ENCODE data around the gene HMCN2. TPM values are rescaled to one million over a fixed set of nuclear protein-coding genes. Genes with fewer than 3 reads are reported as not detected.

The HMCN2 gene
- total and polyA plus RNA-seq, 4 donors: 0.24 to 1.8 (median 0.29) TPM

GRCh38 chr9:130291474-130291873 lies 25.9 kb downstream of the HMCN2 start:
- Histone ChIP-seq H3K4me1 (ENCODE audit: control insufficient read depth in 4 of 4, insufficient read depth in 4 of 4, low read length in 3 of 4) (peaks cover 0 to 3% (median 0%) of the 10 kb centered on the region in 4 donors), H3K36me3 (ENCODE audit: control insufficient read depth in 4 of 4, insufficient read depth in 3 of 4, low read depth in 1 of 4, low read length in 3 of 4) (no peaks in the 10 kb centered on the region), H3K9ac (ENCODE audit: low read depth in 1 of 2, low read length in 2 of 2) (no peak overlapping the region), H3K27me3 (ENCODE audit: control insufficient read depth in 4 of 4, insufficient read depth in 4 of 4, low read length in 3 of 4) (no peaks in the 10 kb centered on the region), H3K9me3 (ENCODE audit: control insufficient read depth in 4 of 4, low read length in 3 of 4) (no peaks in the 10 kb centered on the region), H3K27ac (ENCODE audit: low read depth in 1 of 2, low read length in 2 of 2) (no peak overlapping the region), H3K4me3 (ENCODE audit: low read depth in 1 of 3, low read length in 3 of 3) (no peak overlapping the region)
- DNase-seq (ENCODE audit: low spot score): no peak
- 76% methylated on average over 5 of the region's 5 CpGs for WGBS
- TF ChIP-seq, protein P1, sequence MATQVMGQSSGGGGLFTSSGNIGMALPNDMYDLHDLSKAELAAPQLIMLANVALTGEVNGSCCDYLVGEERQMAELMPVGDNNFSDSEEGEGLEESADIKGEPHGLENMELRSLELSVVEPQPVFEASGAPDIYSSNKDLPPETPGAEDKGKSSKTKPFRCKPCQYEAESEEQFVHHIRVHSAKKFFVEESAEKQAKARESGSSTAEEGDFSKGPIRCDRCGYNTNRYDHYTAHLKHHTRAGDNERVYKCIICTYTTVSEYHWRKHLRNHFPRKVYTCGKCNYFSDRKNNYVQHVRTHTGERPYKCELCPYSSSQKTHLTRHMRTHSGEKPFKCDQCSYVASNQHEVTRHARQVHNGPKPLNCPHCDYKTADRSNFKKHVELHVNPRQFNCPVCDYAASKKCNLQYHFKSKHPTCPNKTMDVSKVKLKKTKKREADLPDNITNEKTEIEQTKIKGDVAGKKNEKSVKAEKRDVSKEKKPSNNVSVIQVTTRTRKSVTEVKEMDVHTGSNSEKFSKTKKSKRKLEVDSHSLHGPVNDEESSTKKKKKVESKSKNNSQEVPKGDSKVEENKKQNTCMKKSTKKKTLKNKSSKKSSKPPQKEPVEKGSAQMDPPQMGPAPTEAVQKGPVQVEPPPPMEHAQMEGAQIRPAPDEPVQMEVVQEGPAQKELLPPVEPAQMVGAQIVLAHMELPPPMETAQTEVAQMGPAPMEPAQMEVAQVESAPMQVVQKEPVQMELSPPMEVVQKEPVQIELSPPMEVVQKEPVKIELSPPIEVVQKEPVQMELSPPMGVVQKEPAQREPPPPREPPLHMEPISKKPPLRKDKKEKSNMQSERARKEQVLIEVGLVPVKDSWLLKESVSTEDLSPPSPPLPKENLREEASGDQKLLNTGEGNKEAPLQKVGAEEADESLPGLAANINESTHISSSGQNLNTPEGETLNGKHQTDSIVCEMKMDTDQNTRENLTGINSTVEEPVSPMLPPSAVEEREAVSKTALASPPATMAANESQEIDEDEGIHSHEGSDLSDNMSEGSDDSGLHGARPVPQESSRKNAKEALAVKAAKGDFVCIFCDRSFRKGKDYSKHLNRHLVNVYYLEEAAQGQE (IDR thresholded peaks at IDR 0.05): no peak
- TF ChIP-seq FOXA2 (IDR thresholded peaks at IDR 0.05) (no peak), ATF3 (IDR thresholded peaks at IDR 0.05) (no peak), YY1 (IDR thresholded peaks at IDR 0.05) (no peak), MAX (IDR thresholded peaks at IDR 0.05) (no peak)
- TF ChIP-seq, protein P2, sequence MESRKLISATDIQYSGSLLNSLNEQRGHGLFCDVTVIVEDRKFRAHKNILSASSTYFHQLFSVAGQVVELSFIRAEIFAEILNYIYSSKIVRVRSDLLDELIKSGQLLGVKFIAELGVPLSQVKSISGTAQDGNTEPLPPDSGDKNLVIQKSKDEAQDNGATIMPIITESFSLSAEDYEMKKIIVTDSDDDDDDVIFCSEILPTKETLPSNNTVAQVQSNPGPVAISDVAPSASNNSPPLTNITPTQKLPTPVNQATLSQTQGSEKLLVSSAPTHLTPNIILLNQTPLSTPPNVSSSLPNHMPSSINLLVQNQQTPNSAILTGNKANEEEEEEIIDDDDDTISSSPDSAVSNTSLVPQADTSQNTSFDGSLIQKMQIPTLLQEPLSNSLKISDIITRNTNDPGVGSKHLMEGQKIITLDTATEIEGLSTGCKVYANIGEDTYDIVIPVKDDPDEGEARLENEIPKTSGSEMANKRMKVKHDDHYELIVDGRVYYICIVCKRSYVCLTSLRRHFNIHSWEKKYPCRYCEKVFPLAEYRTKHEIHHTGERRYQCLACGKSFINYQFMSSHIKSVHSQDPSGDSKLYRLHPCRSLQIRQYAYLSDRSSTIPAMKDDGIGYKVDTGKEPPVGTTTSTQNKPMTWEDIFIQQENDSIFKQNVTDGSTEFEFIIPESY (IDR thresholded peaks at IDR 0.05): no peak

GRCh38 chr9:130292106-130292505 lies 26.5 kb downstream of the HMCN2 start:
- TF ChIP-seq, protein P1 (IDR thresholded peaks at IDR 0.05): no peak
- TF ChIP-seq MAX (IDR thresholded peaks at IDR 0.05): no peak
- TF ChIP-seq, protein P2 (IDR thresholded peaks at IDR 0.05): no peak
- no peak for TF ChIP-seq FOXA1 (IDR thresholded peaks at IDR 0.05)
- no peak for TF ChIP-seq RXRA (IDR thresholded peaks at IDR 0.05)
- no peak for TF ChIP-seq GABPA (IDR thresholded peaks at IDR 0.05 in 1 of 2, conservative IDR thresholded peaks at IDR 0.05 in 1 of 2)
- TF ChIP-seq EGR1 (IDR thresholded peaks at IDR 0.05; ENCODE audit: low read depth in 2 of 2): no peak
- no peak for TF ChIP-seq HNF4A (conservative IDR thresholded peaks at IDR 0.05)
- TF ChIP-seq SP1 (IDR thresholded peaks at IDR 0.05): no peak
- TF ChIP-seq FOXA2 (IDR thresholded peaks at IDR 0.05): no peak
- no peak for TF ChIP-seq JUND (IDR thresholded peaks at IDR 0.05)
- no peak for TF ChIP-seq YY1 (IDR thresholded peaks at IDR 0.05)
- TF ChIP-seq TAF1 (conservative IDR thresholded peaks at IDR 0.05): no peak
- no peak for TF ChIP-seq NR2F2 (IDR thresholded peaks at IDR 0.05)
- TF ChIP-seq ATF3 (IDR thresholded peaks at IDR 0.05): no peak
- TF ChIP-seq CTCF (IDR thresholded peaks at IDR 0.05; ENCODE audit: low read depth, low read length, missing input control): no peak
- H3K27ac ChIP-seq (ENCODE audit: low read depth in 1 of 2, low read length in 2 of 2): no peak overlapping the region
- H3K4me1 ChIP-seq (ENCODE audit: control insufficient read depth in 4 of 4, insufficient read depth in 4 of 4, low read length in 3 of 4): peaks cover 0 to 3% (median 0%) of the 10 kb centered on the region in 4 donors
- no peak overlapping the region for H3K9ac ChIP-seq (ENCODE audit: low read depth in 1 of 2, low read length in 2 of 2)
- no peaks in the 10 kb centered on the region for H3K9me3 ChIP-seq (ENCODE audit: control insufficient read depth in 4 of 4, low read length in 3 of 4)
- WGBS: 81% methylated on average over 6 of the region's 6 CpGs
- no peaks in the 10 kb centered on the region for H3K27me3 ChIP-seq (ENCODE audit: control insufficient read depth in 4 of 4, insufficient read depth in 4 of 4, low read length in 3 of 4)
- no peak for DNase-seq (ENCODE audit: low spot score)
- H3K4me3 ChIP-seq (ENCODE audit: low read depth in 1 of 3, low read length in 3 of 3): no peak overlapping the region
- H3K36me3 ChIP-seq (ENCODE audit: control insufficient read depth in 4 of 4, insufficient read depth in 3 of 4, low read depth in 1 of 4, low read length in 3 of 4): no peaks in the 10 kb centered on the region

Measured in liver (tissue), 9 donors.